ENCODE results near the gene PIWIL1. TPM values are rescaled to one million over a fixed set of nuclear protein-coding genes. Genes with fewer than 3 reads are reported as not detected.

PIWIL1 gene
- not detected for polyA plus RNA-seq

DNA sequence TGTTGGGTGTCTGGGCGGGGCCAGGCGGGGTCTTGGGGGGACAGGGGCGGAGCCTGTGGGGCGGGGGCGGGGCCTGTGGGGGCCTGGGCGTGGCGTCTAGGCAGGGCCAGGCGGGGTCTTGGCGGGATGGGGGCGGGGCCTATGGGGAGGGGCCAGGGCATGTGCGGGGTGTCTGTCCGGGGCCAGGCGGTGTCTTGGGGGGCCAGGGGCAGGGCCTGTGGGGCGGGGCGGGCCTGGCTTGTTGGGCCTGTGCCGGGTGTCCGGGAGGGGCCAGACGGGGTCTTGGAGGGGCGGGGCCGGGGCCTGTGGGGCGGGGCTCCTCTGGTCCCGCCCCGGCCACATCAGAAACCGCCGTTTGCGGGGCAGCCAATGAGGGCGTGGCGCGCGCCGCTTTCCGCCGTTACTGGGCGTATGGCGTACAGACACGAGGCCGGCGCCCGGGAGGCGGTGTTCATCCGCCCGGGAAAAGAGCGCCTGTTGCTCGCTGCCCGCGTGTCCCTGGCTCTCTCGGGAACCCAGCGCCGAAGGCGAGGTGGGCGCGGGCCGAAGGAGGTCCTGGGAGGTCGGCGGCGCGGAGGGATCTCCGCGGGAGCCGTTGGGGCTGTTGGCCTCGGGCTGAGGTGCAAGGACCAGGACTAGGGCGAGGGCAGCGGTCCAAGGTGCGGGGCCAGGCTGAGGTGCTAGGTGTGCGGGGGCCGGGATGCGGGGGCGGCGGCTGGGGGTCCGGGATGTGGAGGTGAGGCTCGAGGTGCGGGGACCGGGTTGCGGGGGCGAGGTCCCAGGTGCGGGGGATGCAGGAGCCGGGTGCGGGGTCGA, at the start of gene PIWIL1:
TSS of gene PIWIL1 (plus strand) at position 400 of the 816 bp plus-strand sequence. CDS start 4,705 bp downstream, outside the sequence.
- no peak within 1 kb of the TSS for H3K27ac ChIP-seq (ENCODE audit: low read depth, low read length)
- WGBS, 3 donors, result 56 to 76% (median 64%) methylated on average over 63 to 79 of the region's 79 CpGs

DNA sequence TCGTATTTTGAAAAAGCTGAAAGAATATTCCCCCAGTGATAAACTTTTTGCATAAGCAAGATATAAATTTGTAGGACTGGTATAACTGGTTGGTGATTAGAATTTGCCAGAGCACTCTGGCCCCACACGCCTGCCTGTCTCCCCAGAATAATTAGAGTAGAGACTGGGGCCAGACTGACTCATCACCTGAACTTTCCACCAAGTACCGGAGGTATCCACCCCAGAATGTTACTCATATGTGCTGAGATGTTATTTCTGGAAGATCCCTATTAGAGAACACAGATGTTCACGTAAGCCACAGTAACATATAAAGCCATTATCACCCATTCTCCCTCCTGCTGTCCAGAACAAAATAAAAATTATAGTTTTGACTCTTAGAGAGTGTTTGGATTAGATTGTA, 49.5 kb upstream of the PIWIL1 start:
- 30 to 67% (median 47%) methylated on average over 4 of the region's 4 CpGs for WGBS, 3 donors
- H3K27ac ChIP-seq (ENCODE audit: low read depth, low read length), result no peak overlapping the region

DNA sequence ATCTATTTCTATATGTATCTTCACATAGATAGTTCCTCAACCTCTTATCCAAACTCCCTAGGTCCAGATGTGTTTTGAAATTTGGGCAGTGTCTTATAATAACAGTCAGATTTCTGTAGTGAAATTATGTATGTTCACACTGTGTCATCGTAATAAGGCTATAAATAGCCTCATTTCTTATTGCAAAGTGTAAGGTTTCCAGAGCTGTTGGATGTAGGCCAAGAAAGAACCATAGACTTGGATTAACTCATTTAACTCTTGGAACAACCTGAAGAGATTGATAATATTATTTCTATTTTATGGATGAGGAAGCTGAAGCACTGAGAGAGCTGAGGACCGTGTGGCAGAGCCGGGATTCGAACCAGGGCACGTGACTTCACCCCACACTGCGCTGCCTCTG, 49.0 kb upstream of the PIWIL1 start:
- WGBS, 3 donors, result 71 to 73% (median 71%) methylated on average over 6 of the region's 6 CpGs
- H3K27ac ChIP-seq (ENCODE audit: low read depth, low read length), result no peak overlapping the region

DNA sequence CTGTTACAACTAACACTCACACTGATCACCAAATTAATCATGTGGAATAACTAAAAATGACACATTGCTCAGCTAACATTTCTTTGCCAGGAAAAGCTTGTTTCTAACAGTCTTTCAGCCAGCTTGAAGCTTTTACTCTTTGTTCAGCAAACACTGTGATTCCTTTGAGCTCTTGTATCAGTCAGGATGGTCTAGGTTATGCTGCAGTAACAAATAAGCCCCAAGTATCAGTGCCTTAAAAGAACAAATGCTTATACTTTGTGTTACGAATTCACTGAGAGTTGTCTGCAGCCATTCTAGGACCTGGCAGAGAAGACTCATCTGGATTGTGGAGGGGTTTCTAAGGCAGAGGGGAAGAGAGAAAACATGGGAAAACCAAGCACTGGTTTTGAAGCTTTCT, 47.6 kb upstream of the PIWIL1 start:
- H3K27ac ChIP-seq (ENCODE audit: low read depth, low read length), result no peak overlapping the region
- 91 to 94% (median 94%) methylated on average over 1 of the region's 1 CpG for WGBS, 3 donors

DNA sequence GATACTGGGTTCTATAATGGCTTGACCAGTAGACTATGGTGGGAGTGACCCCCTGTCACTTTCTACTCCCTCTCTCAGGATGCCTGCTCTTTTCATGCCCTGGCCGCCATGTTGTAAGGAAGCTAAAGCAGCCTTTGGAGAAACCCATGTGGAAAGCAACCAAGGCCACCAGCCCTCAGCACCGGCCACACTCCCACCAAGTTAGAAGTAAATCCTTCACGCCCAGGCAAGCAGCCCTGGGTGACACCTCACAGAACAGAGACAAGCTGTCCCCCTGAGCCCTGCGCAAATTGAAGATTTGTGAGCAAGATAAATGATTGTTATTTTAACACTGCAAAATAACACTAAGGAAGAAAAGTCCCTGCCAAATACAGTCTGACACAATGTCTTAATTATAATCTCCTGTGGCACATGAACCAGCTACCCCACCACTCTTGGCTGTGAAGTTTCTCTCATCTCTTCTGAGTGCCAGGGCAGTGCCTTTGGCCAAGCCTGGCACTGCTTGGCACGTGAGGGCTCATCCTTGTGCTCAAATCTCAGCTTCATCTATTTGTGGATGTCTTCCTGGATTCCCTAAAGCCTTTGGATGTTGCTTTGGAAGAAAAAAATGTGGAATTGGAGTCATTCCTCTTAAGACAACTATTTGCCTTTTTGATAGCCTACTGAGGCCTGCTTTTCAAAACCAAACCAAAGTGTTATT, 39.2 kb upstream of the PIWIL1 start:
- 72 to 87% (median 86%) methylated on average over 5 of the region's 5 CpGs for WGBS, 3 donors
- H3K27ac ChIP-seq (ENCODE audit: low read depth, low read length), result no peak overlapping the region

DNA sequence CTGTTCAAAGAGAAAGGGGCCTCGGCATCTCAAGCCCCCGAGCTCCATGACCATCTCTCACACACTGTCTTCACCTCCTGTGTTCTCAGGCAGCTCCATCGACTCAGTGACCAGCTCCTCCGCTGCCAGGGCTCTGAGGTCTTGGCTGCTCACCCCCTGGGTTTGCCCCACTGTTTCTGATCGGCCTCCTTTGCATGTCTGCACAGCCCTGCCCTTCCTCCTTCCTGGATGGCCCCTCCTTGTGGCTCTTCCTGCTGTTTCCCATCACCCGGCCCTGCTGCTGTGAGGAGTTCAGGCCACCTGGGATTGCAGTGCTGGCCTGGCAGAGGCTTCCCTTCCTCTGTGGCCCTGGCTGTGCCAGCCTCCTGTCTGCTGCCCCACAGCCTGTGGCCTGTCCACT, 38.1 kb upstream of the PIWIL1 start:
- no peak overlapping the region for H3K27ac ChIP-seq (ENCODE audit: low read depth, low read length)
- 54 to 57% (median 56%) methylated on average over 6 of the region's 6 CpGs for WGBS, 3 donors

DNA sequence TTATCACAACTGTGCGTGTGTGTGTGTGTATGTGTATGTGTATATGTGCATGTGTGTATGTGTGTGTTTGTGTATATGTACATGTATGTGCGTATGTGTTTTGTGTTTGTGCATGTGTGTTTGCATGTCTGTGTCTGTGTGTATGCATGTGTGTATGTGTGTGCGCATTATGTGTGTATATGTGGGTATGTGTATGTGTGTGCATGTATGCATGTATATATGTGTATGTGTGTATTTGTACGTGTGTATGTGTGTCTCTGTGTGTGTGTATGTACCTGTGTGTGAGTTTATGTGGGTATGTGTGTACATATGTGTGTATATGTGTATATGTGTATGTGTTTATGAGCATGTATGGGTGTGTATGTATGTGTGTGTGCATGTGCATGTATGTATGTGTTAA, 37.6 kb upstream of the PIWIL1 start:
- H3K27ac ChIP-seq (ENCODE audit: low read depth, low read length), result no peak overlapping the region
- 84 to 89% (median 87%) methylated on average over 4 of the region's 4 CpGs for WGBS, 3 donors

DNA sequence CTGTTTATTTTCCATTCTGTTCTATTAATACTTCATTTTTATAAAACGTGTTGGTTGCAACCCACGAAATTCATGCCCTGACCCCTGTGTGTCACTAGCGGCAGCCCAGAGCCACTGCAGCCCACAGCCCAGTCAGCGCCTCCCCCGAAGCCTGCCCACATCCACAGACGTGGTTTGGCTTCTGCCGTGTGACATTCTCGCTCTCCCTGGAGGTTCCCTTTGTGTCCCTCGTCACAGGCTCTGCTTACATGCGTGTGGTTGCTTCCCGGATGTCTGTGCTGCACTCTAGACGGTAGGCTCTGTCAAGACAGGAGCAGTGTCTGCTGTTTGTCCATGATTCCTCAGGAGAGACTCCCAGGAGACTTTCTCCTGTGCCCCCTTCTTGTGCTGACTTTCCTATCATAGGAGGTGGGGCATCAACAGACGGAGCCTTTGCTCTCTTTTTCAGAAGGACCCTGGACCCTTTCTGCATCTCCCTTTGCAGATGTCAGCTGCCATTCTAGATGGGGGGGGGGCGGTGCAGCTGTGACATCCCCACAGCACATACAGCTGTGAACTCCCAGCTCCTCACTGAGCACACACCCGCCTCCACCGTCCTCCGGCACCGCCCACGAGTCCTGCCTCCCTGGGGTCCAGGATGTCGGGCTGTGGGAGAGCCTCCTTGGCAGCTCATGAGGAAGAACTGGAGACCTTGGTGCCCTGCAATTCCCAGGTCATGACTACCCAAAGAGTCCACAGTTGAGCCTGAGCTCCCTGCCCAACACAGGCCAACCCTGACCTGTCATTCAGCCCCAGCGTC, 36.8 kb upstream of the PIWIL1 start:
- no peak overlapping the region for H3K27ac ChIP-seq (ENCODE audit: low read depth, low read length)
- 48 to 62% (median 54%) methylated on average over 20 to 21 of the region's 21 CpGs for WGBS, 3 donors

DNA sequence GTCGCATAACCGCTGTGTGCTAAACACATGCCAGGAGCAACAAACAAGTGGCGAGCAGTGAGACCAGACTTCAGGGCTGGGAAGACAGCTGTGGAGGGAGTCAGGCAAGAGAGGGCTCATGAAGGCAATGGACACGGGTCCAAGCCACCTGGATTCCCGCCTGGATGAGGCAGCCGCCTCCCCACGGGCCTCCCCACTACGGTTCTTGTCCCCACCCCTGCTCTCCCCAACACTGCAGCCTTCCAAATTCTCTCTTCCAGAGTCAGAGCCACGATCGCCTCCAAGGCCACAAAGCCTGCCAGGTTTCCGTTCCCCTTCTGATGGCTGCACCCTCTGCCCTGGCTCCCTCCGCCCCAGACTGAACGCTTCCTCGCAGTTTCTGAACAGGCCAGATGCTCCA, 36.1 kb upstream of the PIWIL1 start:
- no peak overlapping the region for H3K27ac ChIP-seq (ENCODE audit: low read depth, low read length)
- WGBS, 3 donors, result 72 to 74% (median 72%) methylated on average over 14 of the region's 14 CpGs

DNA sequence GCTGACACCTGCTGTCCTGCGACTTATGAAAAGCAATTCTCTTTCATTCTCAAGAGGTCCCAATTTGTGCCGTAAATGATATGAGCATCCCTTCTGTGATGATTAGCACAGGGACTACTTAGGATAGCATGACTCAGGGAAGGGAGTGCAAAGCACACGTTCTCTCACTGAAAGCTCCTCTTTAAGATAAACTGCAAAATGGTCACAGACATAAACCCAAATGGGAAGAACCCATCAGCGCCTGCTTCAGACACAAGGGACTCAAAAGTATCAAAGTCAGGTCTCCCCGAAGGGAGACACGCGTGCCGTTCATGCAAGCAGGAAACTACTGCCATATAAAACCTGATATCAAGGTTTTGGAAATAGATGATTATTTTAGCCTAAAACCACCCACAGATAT, 33.9 kb upstream of the PIWIL1 start:
- WGBS, 3 donors, result 75 to 85% (median 77%) methylated on average over 8 of the region's 8 CpGs
- no peak overlapping the region for H3K27ac ChIP-seq (ENCODE audit: low read depth, low read length)

DNA sequence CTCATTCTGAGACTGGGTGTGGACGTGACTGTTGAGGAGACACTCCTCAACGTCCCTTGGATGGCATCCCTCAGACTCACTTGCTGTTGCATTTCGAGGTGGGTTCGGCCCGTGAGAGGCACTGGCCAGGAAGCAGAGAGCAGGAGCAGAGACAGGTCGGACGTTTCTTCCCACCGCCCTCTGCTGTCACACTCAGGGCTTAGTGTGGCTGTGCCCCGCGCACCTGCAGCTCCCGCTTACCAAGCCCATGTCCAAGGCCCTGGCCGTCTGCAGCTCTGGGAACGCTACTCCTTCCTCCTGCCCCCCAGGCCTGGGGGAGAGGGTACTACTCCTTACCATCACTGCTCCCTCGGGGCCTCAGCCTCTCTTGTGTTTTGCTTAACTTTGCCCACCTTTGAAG, 29.8 kb upstream of the PIWIL1 start:
- no peak overlapping the region for H3K27ac ChIP-seq (ENCODE audit: low read depth, low read length)
- WGBS, 3 donors, result 69 to 86% (median 84%) methylated on average over 14 of the region's 14 CpGs

DNA sequence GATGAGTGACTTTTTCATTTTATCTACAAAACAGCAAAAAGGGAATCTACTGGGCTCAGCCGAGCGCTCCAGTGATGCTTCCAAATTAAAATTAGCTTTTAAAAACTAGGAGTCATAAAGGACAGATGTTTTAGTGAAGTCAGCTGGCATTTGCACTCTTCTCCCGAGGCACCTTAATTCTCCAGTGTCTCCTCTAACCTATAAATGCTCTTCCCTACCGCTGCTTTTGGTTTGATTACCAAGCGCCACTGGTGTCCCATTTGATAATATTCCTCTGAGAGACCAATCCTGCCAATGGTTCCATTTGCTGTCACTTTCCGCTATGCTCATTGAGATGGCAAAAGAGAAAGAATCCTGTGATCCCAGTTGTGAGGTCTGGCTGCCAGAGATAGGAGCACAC, 29.3 kb upstream of the PIWIL1 start:
- H3K27ac ChIP-seq (ENCODE audit: low read depth, low read length), result no peak overlapping the region
- 87 to 90% (median 88%) methylated on average over 6 of the region's 6 CpGs for WGBS, 3 donors

DNA sequence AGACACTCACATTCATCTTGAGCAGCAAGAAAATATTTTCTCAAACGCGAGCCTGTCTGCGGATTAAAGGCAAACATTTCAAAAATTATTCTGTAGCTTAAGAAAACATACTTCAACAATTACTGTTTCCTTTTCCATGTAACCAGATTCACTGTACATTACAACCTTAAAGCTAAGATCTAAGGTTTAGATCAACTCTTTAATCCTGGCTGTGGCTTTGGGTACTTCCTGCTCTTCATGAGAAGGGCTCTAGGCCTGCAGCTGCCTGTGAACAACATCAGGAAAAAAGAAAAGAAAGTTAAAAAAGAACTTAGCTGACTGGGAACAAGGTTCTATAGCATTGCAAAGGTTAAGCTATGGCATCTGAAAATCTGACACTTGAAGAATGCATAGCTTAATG, 21.4 kb upstream of the PIWIL1 start:
- 74 to 89% (median 78%) methylated on average over 3 of the region's 3 CpGs for WGBS, 3 donors
- no peak overlapping the region for H3K27ac ChIP-seq (ENCODE audit: low read depth, low read length)

DNA sequence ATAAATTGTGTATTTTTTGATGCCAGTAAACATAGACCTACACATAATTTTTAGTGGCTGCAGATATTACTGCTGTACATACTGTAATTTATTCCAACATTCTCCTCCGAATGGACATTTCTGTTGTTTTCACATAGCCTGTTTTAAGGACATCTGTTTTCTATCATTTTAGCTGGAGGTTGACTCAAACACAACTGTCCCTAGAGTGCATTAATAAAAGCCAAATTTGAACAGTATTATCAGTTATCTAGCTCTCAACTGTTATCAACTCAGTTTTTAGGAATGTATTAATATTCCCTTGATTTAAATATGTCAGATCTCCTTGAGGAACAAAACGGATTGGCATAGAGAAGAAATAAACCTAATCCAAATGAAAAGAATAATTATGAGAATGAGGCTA, 17.2 kb upstream of the PIWIL1 start:
- no peak overlapping the region for H3K27ac ChIP-seq (ENCODE audit: low read depth, low read length)
- 41 to 64% (median 53%) methylated on average over 2 of the region's 2 CpGs for WGBS, 3 donors

DNA sequence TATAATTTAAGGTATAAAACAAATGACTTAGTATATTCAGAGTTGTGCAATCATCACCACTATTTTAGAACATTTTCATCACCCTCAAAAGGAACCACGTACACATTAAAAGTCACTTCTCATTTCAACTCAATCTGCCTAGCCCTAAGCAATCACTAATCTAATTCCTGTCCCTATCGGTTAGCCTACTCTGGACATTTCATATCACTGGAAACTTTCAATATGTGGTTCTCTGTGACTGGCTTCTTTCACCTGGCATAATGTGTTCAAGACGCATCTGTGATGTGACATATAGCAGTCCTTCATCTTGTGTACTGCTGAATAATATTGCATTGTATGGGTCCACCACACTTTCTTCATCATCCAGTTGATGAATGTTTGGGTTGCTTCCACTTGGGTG, 15.4 kb upstream of the PIWIL1 start:
- WGBS, 3 donors, result 75 to 90% (median 89%) methylated on average over 3 of the region's 3 CpGs
- H3K27ac ChIP-seq (ENCODE audit: low read depth, low read length), result no peak overlapping the region

DNA sequence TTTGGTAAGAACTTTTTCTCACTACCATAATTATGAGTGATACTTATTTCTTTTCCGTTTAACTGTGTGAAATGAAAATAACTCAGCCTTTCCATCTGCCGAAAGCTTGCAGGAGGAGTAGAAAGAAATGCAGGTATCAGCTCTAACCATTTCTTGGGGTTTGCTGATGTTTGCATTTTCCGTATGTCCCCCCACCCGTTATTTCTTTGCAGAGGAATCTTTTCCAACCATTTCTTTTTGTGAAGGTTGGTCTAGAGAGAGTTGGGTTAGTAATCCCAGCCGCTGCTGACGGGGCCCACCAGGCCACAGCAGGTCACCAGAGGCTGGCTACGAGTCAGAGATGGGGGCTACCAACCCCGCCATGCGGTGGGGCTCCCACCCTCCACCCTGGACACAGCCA, 7.0 kb upstream of the PIWIL1 start:
- WGBS, 3 donors, result 72 to 88% (median 87%) methylated on average over 9 of the region's 9 CpGs
- H3K27ac ChIP-seq (ENCODE audit: low read depth, low read length), result no peak overlapping the region

DNA sequence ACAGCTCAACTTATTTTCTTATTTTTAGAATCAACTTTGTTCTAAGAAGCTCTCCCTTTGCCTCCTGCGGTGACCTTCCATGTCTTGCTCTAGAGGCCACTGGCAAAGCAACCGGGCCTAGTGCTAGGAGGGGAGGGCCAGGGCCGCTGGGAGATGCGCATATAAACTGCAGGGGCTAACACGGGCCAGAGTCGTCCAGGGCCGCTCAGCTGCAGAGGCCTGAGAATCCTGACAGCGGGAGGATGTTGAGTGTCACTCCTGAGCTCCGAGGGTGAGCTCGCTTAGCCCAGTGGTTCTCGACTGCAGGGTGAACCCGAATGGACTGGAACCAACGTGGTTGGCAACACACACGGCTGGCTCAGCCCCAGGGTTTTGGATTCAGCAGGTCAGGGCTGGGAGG, 6.5 kb upstream of the PIWIL1 start:
- WGBS, 3 donors, result 65 to 81% (median 77%) methylated on average over 14 of the region's 14 CpGs
- H3K27ac ChIP-seq (ENCODE audit: low read depth, low read length), result no peak overlapping the region

DNA sequence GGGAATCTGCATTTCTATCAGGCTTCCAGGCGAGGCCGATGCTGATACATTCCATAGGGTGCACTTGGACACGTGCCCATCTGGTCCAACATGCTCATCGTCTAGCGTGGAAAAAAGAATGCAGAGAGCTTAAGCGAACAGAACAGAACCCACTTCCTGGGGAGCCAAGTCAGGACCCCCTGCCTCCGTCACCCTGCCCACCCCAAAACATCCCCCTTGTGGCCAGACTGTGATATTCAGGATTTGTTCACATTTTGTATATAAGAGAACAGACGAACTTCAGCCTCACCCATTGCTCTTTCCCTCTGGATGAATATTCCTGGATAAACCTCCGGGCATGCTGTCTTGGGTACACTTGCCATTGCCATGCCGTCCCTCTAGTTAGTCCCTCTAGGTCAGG, 4.3 kb upstream of the PIWIL1 start:
- no peak overlapping the region for H3K27ac ChIP-seq (ENCODE audit: low read depth, low read length)
- WGBS, 3 donors, result 59 to 67% (median 66%) methylated on average over 10 of the region's 10 CpGs

DNA sequence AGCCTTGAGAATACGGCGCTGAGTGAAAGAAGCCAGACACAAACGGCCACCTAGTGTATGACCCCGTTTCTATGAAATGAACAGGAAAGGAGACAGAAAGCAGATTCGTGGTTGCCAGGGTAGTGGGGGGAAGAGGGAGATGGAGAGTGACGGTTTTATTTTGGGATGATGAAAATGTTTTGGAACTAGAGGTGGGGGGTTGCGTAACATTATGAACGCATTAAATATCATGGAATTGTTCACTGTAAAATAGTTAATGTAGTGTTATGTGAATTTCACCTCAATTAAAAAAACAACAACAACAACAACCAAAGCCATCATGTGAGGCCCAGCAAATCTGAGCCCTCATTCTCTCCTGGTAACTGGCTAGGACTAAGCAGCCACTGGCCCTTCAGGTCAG, 3.3 kb upstream of the PIWIL1 start:
- 49 to 67% (median 60%) methylated on average over 8 of the region's 8 CpGs for WGBS, 3 donors
- no peak overlapping the region for H3K27ac ChIP-seq (ENCODE audit: low read depth, low read length)

Measured in adipose tissue (tissue), 3 donors.